BJ (cell line): ENCODE measurements around the gene HINT3. TPM values are rescaled to one million over a fixed set of nuclear protein-coding genes. Genes with fewer than 3 reads are reported as not detected.

Source experiments
- CTCF ChIA-PET: fragments of 350-600 bp; formaldehyde crosslinking; extraction: SDS; loops from one replicate; lab custom pipeline; 2021; ENCODE audit warnings: antibody characterized with exemption, inconsistent platforms; lab: Yijun Ruan, JAX
- POLR2A ChIA-PET: fragments of 300-600 bp; sonication (Branson Sonifier 250); formaldehyde crosslinking; extraction: SDS; loops from one replicate; lab custom pipeline; 2021; ENCODE audit warnings: antibody characterized with exemption; lab: Charles Lee
- DNase-seq: peaks from one replicate; pipeline ENCODE4 v3.0.0-alpha.2; 2011; ENCODE audit warnings: low read depth
- H3K27me3 ChIP-seq: 2 replicates; pipeline ENCODE4 v1.6.0; 2011; ENCODE audit warnings: low read length; ENCODE audit not compliant: control insufficient read depth, insufficient read depth
- H3K36me3 ChIP-seq: 2 replicates; pipeline ENCODE4 v1.5.1; 2011; ENCODE audit warnings: low read length; ENCODE audit not compliant: control insufficient read depth, insufficient read depth
- H3K4me3 ChIP-seq: 2 replicates; pipeline ENCODE4 v1.5.1; 2011; ENCODE audit warnings: low read depth, mild to moderate bottlenecking, control low read depth, low read length
- CTCF ChIP-seq: IDR thresholded peaks from 2 replicates; pipeline ENCODE4 v1.5.1; 2011; ENCODE audit warnings: low read depth, mild to moderate bottlenecking, control low read depth, inconsistent platforms, low read length, moderate library complexity; ENCODE audit not compliant: insufficient read depth
- polyA plus RNA-seq: library from polyadenylated mRNA; depleted of rRNA; stranded (reverse); fragments of >200 nt; gene quantifications from 2 replicates; pipeline ENCODE4 v1.2.3, GENCODE V29; 2011

The HINT3 gene
- polyA plus RNA-seq, 1 experiment = 1.3 TPM

DNA sequence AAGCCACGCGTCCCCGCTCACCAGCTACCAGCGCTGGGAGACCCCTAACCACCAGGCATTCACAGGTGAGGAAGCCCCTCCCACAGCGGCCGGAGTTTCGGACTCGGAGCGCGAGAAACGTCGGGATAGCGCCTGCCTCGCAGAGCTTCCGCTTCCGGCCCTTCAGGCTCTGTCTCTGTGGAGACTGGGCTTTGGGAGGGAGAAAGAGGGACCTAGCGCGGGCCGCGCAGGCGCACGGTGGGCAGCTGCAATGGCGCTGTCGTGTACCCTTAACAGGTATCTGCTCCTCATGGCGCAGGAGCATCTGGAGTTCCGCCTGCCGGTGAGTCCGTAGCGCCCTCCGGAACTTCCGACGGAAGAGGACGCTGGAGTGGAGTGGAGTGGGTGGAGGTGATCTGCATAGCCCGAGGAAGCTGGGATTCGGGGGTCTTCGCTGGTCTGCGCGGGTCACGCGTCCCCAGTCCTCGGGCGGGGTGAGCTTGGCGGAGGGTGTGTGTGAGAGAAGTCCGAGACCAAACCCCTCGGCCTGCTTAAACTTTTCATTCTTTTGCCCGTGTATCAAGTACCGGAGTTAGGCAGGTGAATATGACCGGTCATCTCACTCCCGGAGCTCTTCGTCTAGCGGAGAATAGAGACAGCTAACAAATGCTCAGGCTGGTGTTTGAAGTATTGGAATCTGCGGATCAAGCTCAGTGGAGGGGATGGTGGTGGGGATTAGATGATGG is 29.9 kb downstream of the HINT3 start, which contains the start of gene TRMT11:
Gene TRMT11, plus strand, starts transcription at position 240 of the 725 bp plus-strand sequence. Its CDS starts 11 bp downstream, at position 251.
- peak within 1 kb of the TSS; percentile 73 for H3K4me3 ChIP-seq
- no peak for DNase-seq
- H3K27me3 ChIP-seq = no peaks in the 10 kb centered on the region
- no peaks in the 10 kb centered on the region for H3K36me3 ChIP-seq
- CTCF ChIA-PET = interaction anchor here (0.9 to 2.6 kb wide), 4 partner anchors 10 to 1134 kb away, joined by 3 to 23 read pairs (median 4); no protein-coding TSS in a partner anchor
- POLR2A ChIA-PET = interaction anchor here (0.5 to 0.7 kb wide), 3 partner anchors 737 to 1066 kb away, joined by 3 to 4 read pairs (median 3); no protein-coding TSS in a partner anchor
- TF ChIP-seq CTCF = no peak

- TF ChIP-seq CTCF = no peak
- no peaks in the 10 kb centered on the region for H3K36me3 ChIP-seq
- no peak for DNase-seq
- CTCF ChIA-PET = interaction anchor here (1.2 to 2.6 kb wide), 2 partner anchors 9 to 13 kb away, joined by 5 to 23 read pairs; no protein-coding TSS in a partner anchor
- no peaks in the 10 kb centered on the region for H3K27me3 ChIP-seq
- POLR2A ChIA-PET = no interaction called here
- peak overlapping the region; percentile 73 for H3K4me3 ChIP-seq
Measured at GRCh38 chr6:125987026-125987617, 30.6 kb downstream of the HINT3 start.

- no peak for TF ChIP-seq CTCF
- DNase-seq = no peak
- no peaks in the 10 kb centered on the region for H3K36me3 ChIP-seq
- no peak overlapping the region for H3K4me3 ChIP-seq
- POLR2A ChIA-PET = no interaction called here
- H3K27me3 ChIP-seq = no peaks in the 10 kb centered on the region
- CTCF ChIA-PET = no interaction called here
Measured at GRCh38 chr6:125988280-125988679, 31.7 kb downstream of the HINT3 start.

- Histone ChIP-seq H3K27me3 (no peaks in the 10 kb centered on the region), H3K4me3 (no peak overlapping the region), H3K36me3 (no peaks in the 10 kb centered on the region)
- TF ChIP-seq CTCF = no peak
- ChIA-PET CTCF (no interaction called here), POLR2A (no interaction called here)
- DNase-seq = no peak
Measured at GRCh38 chr6:125989631-125990030, 33.1 kb downstream of the HINT3 start.

DNA sequence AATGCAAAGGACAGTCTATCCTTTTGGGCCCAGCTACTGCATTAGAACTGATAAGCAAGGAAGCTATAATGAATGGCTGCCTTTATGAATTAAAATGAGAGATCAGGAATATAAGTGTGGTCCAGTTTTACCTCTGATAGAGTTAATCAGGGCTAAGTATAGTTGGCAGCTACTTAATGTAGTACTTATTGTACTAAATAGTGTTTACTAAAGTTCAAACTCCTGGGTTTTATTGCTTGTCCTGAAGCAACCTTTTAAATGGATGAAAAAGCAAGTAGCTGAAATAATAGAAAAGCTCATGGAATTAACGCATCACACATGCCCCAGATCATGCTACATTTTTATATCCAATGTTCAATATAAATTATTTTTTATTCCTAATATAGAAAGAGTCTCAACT is 35.1 kb downstream of the HINT3 start:
- POLR2A ChIA-PET = no interaction called here
- Histone ChIP-seq H3K36me3 (no peaks in the 10 kb centered on the region), H3K4me3 (no peak overlapping the region), H3K27me3 (no peaks in the 10 kb centered on the region)
- DNase-seq = no peak
- no peak for TF ChIP-seq CTCF
- CTCF ChIA-PET = no interaction called here
